K562 (cell line): ENCODE data around the gene PPIL4. TPM values are rescaled to one million over a fixed set of nuclear protein-coding genes. Genes with fewer than 3 reads are reported as not detected.
A peak's percentile ranks its signal among the peaks of the same experiment; 100 is the strongest.

Source experiments
- AFF1 ChIP-seq, 2 experiments: fragments of 450-650 bp; IDR thresholded peaks; 2 replicates each; pipeline ENCODE4 v1.6.1; 2018; ENCODE audit warnings: mild to moderate bottlenecking in 2 of 2, low read depth in 1 of 2; ENCODE audit not compliant: partially characterized antibody in 2 of 2
- BRF2 ChIP-seq: IDR thresholded peaks from 3 replicates; pipeline ENCODE4 v1.6.1; 2011; ENCODE audit warnings: borderline replicate concordance, mild to moderate bottlenecking; ENCODE audit not compliant: insufficient read length, insufficient read depth
- ELF2 ChIP-seq: fragments of 250-450 bp; sonication (Bioruptor Pico); IDR thresholded peaks from 2 replicates; pipeline ENCODE4 v1.5.0; 2021; ENCODE audit warnings: mild to moderate bottlenecking
- FOXK1 ChIP-seq: sonication (generic); formaldehyde crosslinking; IDR thresholded peaks from 2 replicates; pipeline ENCODE4 v1.8.0; 2022; ENCODE audit warnings: missing genetic modification reagents, mild to moderate bottlenecking, borderline replicate concordance
- HNRNPLL ChIP-seq: fragments of 200-400 bp; formaldehyde crosslinking; IDR thresholded peaks from 2 replicates; pipeline ENCODE4 v1.6.1; 2017; ENCODE audit warnings: low read length, low read depth, mild to moderate bottlenecking; ENCODE audit not compliant: poor library complexity, severe bottlenecking
- KAT2B ChIP-seq: IDR thresholded peaks from one replicate; pipeline ENCODE4 v1.6.1; 2012; ENCODE audit warnings: low read depth, mild to moderate bottlenecking, control low read depth, inconsistent platforms, low read length, moderate library complexity
- PHF8 ChIP-seq: fragments of 200-600 bp; sonication (generic); IDR thresholded peaks from 2 replicates; pipeline ENCODE4 v1.6.1; 2012; ENCODE audit warnings: mixed run types, mild to moderate bottlenecking, inconsistent platforms, low read length, moderate library complexity, borderline replicate concordance
- PHTF2 ChIP-seq: fragments of 250-450 bp; sonication (Bioruptor Pico); IDR thresholded peaks from 2 replicates; pipeline ENCODE4 v1.5.0; 2021; ENCODE audit warnings: mild to moderate bottlenecking
- POLR2A ChIP-seq: fragments of 450-650 bp; conservative IDR thresholded peaks from 2 replicates; pipeline ENCODE4 v1.6.1; 2016
- RBM14 ChIP-seq: fragments of 200-400 bp; formaldehyde crosslinking; IDR thresholded peaks from 2 replicates; pipeline ENCODE4 v1.6.1; 2018; ENCODE audit warnings: low read depth, mild to moderate bottlenecking, low read length, moderate library complexity, borderline replicate concordance; ENCODE audit not compliant: insufficient read depth
- STAT6 ChIP-seq: sonication (generic); formaldehyde crosslinking; IDR thresholded peaks from 2 replicates; pipeline ENCODE4 v1.8.1; 2023; ENCODE audit warnings: mild to moderate bottlenecking, missing genetic modification reagents
- TAF15 ChIP-seq: fragments of 200-400 bp; formaldehyde crosslinking; IDR thresholded peaks from 2 replicates; pipeline ENCODE4 v1.6.1; 2017; ENCODE audit warnings: mild to moderate bottlenecking, low read depth, low read length, moderate library complexity
- ZBTB33 ChIP-seq: sonication (generic); formaldehyde crosslinking; IDR thresholded peaks from 2 replicates; pipeline ENCODE4 v1.8.1; 2023; ENCODE audit warnings: mild to moderate bottlenecking, missing genetic modification reagents
- ZNF655 ChIP-seq: fragments of 250-450 bp; sonication (Bioruptor Pico); IDR thresholded peaks from 2 replicates; pipeline ENCODE4 v1.5.0; 2021
- polyA plus RNA-seq, 8 experiments: library from polyadenylated mRNA; depleted of rRNA in 4 of 8; stranded (reverse) in 5 of 8; unstranded in 3 of 8; fragments of >200 nt; fragmentation: Nextera tagmentation in 2 of 8; fragmentation: Illumina TruSeq in 1 of 8; extraction: Ambion mirVana in 2 of 8; extraction: Trizol in 1 of 8; gene quantifications; 2 replicates each; pipeline versions ENCODE4 v1.2.1 to v1.2.3, GENCODE V29; 2011 to 2014; ENCODE audit warnings: inconsistent platforms in 1 of 8, missing spikeins in 1 of 8
- total RNA-seq, 7 experiments: library from RNA; depleted of rRNA in 6 of 7; stranded (reverse); fragments of >200 nt in 6 of 7; fragmentation: Illumina TruSeq in 2 of 7; extraction: Trizol in 2 of 7; gene quantifications; 2 replicates each; pipeline versions ENCODE4 v1.2.1 to v1.2.3, GENCODE V29; 2011 to 2021; ENCODE audit warnings: low replicate concordance in 1 of 7

The PPIL4 gene
- total and polyA plus RNA-seq, 9 of the 15 experiments (the other 6 are each of a cell fraction or from before 2014, with no cell fraction given): 14.5 to 55.2 (median 45.9) TPM

GRCh38 chr6:149566410-149567193 is 20.8 kb upstream of the PPIL4 start (continued):
- 0 out of 2 replicates have a peak, but pooled peaks have one; percentile 36 for TF ChIP-seq STAT6 (CRISPR knock-in tag)
- TF ChIP-seq KAT2B: no peak
- no peak for TF ChIP-seq ZNF655 (CRISPR knock-in tag)
- peak; percentile 76 for TF ChIP-seq PHF8
- no peak for TF ChIP-seq BRF2
- 0 out of 2 replicates have a peak, but pooled peaks have one; percentile 61 for TF ChIP-seq RBM14
- TF ChIP-seq TAF15: no peak
- TF ChIP-seq PHTF2 (CRISPR knock-in tag): no peak
- TF ChIP-seq ZBTB33: 0 out of 2 replicates have a peak, but pooled peaks have one; percentile 50
- TF ChIP-seq HNRNPLL: peak; percentile 26
- no peak for TF ChIP-seq AFF1 (IDR thresholded peaks at IDR 0.05; ENCODE audit: low read depth in 1 of 2, partially characterized antibody in 2 of 2)
- TF ChIP-seq FOXK1 (CRISPR knock-in tag): peak; percentile 69
- TF ChIP-seq POLR2A: peak; percentile 81
- no peak; the same call in 1 of the 2 replicates for TF ChIP-seq ELF2 (CRISPR knock-in tag)
